H1 (cell line): ENCODE data around the gene AGXT2. TPM values are rescaled to one million over a fixed set of nuclear protein-coding genes. Genes with fewer than 3 reads are reported as not detected.

ENCODE experiments used
- CTCF ChIA-PET: fragments of 300-600 bp; sonication (Branson Sonifier 250); formaldehyde crosslinking; loops from one replicate; lab custom pipeline; 2021; ENCODE audit not compliant: partially characterized antibody; lab: Charles Lee
- POLR2A ChIA-PET: fragments of 300-600 bp; sonication (Branson Sonifier 250); formaldehyde crosslinking; loops from one replicate; lab custom pipeline; 2021; ENCODE audit warnings: inconsistent platforms; ENCODE audit not compliant: partially characterized antibody; lab: Charles Lee
- DNase-seq, 2 experiments: peaks; one replicate each; pipeline versions ENCODE4 v3.0.0 to v3.0.0-alpha.2; 2010 to 2022; ENCODE audit warnings: low spot score in 2 of 2, low read depth in 1 of 2, mixed read lengths in 1 of 2
- FAIRE-seq: peaks from 2 replicates; lab custom pipeline; 2011; peaks lifted over from hg19 to GRCh38; lab: Jason Lieb, UNC
- H2AFZ ChIP-seq: 2 replicates; pipeline ENCODE4 v1.8.1; 2012; ENCODE audit warnings: low read length, inconsistent platforms
- H2AK5ac ChIP-seq: 2 replicates; pipeline ENCODE4 v1.6.1; 2013; ENCODE audit warnings: low read depth, low read length
- H2BK120ac ChIP-seq: replicated peaks from 2 replicates; pipeline ENCODE3; 2013; ENCODE audit warnings: low read depth, low read length, inconsistent platforms
- H2BK12ac ChIP-seq: 2 replicates; pipeline ENCODE4 v1.6.1; 2013; ENCODE audit warnings: low read depth, low read length
- H2BK15ac ChIP-seq: 2 replicates; pipeline ENCODE4 v1.6.1; 2013; ENCODE audit warnings: low read length
- H2BK20ac ChIP-seq: 2 replicates; pipeline ENCODE4 v1.6.1; 2013; ENCODE audit warnings: low read length
- H2BK5ac ChIP-seq: 2 replicates; pipeline ENCODE4 v1.6.1; 2013; ENCODE audit warnings: low read depth, low read length
- H3K14ac ChIP-seq: 2 replicates; pipeline ENCODE4 v1.6.1; 2013; ENCODE audit warnings: inconsistent platforms; ENCODE audit not compliant: insufficient read length
- H3K18ac ChIP-seq: 2 replicates; pipeline ENCODE4 v1.6.1; 2013; ENCODE audit warnings: low read length; ENCODE audit errors: extremely low read depth
- H3K23ac ChIP-seq: 2 replicates; pipeline ENCODE4 v1.6.1; 2013; ENCODE audit warnings: inconsistent platforms; ENCODE audit not compliant: insufficient read length
- H3K23me2 ChIP-seq: 2 replicates; pipeline ENCODE4 v1.6.1; 2013; ENCODE audit warnings: low read depth, low read length
- H3K27ac ChIP-seq: 2 replicates; pipeline ENCODE4 v1.6.1; 2011; ENCODE audit warnings: low read depth, low read length, inconsistent platforms
- H3K27me3 ChIP-seq, 4 experiments: replicated peaks in 1 of 4; 1 replicate in 1 of 4; 2 replicates in 3 of 4; pipeline versions ENCODE4 v1.6.1 to v1.8.1; 2011 to 2013; ENCODE audit warnings: low read length in 3 of 4, mild to moderate bottlenecking in 3 of 4, inconsistent platforms in 2 of 4, mixed read lengths in 2 of 4, moderate library complexity in 1 of 4; ENCODE audit not compliant: control insufficient read depth in 3 of 4, insufficient read depth in 3 of 4; ENCODE audit errors: extremely low read depth in 1 of 4
- H3K36me3 ChIP-seq, 4 experiments: 2 replicates each; pipeline versions ENCODE4 v1.6.1 to v1.8.1; 2011 to 2013; ENCODE audit warnings: mild to moderate bottlenecking in 4 of 4, low read length in 3 of 4, moderate library complexity in 2 of 4, control low read depth in 1 of 4, inconsistent platforms in 1 of 4; ENCODE audit not compliant: insufficient read depth in 4 of 4, control insufficient read depth in 2 of 4
- H3K4ac ChIP-seq: replicated peaks from 2 replicates; pipeline ENCODE3; 2013; ENCODE audit warnings: low read length, low read depth, mixed read lengths, inconsistent platforms; ENCODE audit not compliant: insufficient read length
- H3K4me1 ChIP-seq, 4 experiments: replicated peaks in 1 of 4; 1 replicate in 1 of 4; 2 replicates in 3 of 4; pipeline versions ENCODE4 v1.6.1 to v1.8.1; 2011 to 2013; ENCODE audit warnings: low read length in 3 of 4, inconsistent platforms in 2 of 4, mixed read lengths in 1 of 4; ENCODE audit not compliant: insufficient read depth in 4 of 4, control insufficient read depth in 3 of 4
- H3K4me2 ChIP-seq, 2 experiments: 2 replicates each; pipeline versions ENCODE4 v1.6.1 to v1.8.1; 2011 to 2013; ENCODE audit warnings: low read depth in 2 of 2, low read length in 2 of 2, control low read depth in 1 of 2, inconsistent platforms in 1 of 2, mild to moderate bottlenecking in 1 of 2; ENCODE audit not compliant: insufficient read depth in 1 of 2
- H3K4me3 ChIP-seq, 4 experiments: fragments of 200-600, 300-600 bp in 1 of 4; sonication (generic), shearing (Covaris generic), sonication (Bioruptor Twin) in 1 of 4; 2 replicates each; pipeline versions ENCODE4 v1.5.1 to v1.8.1; 2011 to 2016; ENCODE audit warnings: low read length in 4 of 4, low read depth in 3 of 4, control low read depth in 2 of 4, inconsistent platforms in 2 of 4, mild to moderate bottlenecking in 2 of 4, mixed read lengths in 1 of 4, moderate library complexity in 1 of 4; ENCODE audit not compliant: insufficient read depth in 2 of 4; ENCODE audit errors: extremely low read depth in 1 of 4
- H3K56ac ChIP-seq: replicated peaks from 2 replicates; pipeline ENCODE3; 2013; ENCODE audit warnings: low read depth, mild to moderate bottlenecking, mixed read lengths, low read length, inconsistent platforms; ENCODE audit not compliant: insufficient read length
- H3K79me1 ChIP-seq: 2 replicates; pipeline ENCODE4 v1.6.1; 2013; ENCODE audit warnings: low read depth, low read length, control low read depth
- H3K79me2 ChIP-seq, 2 experiments: 2 replicates each; pipeline versions ENCODE4 v1.6.1 to v1.8.1; 2012 to 2013; ENCODE audit warnings: low read length in 2 of 2, mild to moderate bottlenecking in 2 of 2, inconsistent platforms in 1 of 2; ENCODE audit not compliant: insufficient read depth in 2 of 2, control insufficient read depth in 1 of 2
- H3K9ac ChIP-seq, 4 experiments: replicated peaks in 1 of 4; 1 replicate in 1 of 4; 2 replicates in 3 of 4; pipeline versions ENCODE4 v1.6.1 to v1.8.1; 2011 to 2013; ENCODE audit warnings: low read depth in 3 of 4, low read length in 3 of 4, control low read depth in 2 of 4, mild to moderate bottlenecking in 2 of 4, moderate library complexity in 2 of 4, inconsistent platforms in 1 of 4; ENCODE audit errors: extremely low read depth in 1 of 4
- H3K9me3 ChIP-seq, 2 experiments: 2 replicates each; pipeline versions ENCODE4 v1.6.1 to v1.8.1; 2012 to 2013; ENCODE audit warnings: mild to moderate bottlenecking in 2 of 2, moderate library complexity in 2 of 2, control low read depth in 1 of 2, inconsistent platforms in 1 of 2, low read depth in 1 of 2, low read length in 1 of 2, mixed read lengths in 1 of 2; ENCODE audit not compliant: insufficient read depth in 2 of 2
- H4K20me1 ChIP-seq, 2 experiments: replicated peaks in 1 of 2; 2 replicates each; pipeline versions ENCODE3 to v1.8.1; 2011 to 2013; ENCODE audit warnings: inconsistent platforms in 2 of 2, low read length in 2 of 2, mild to moderate bottlenecking in 1 of 2; ENCODE audit not compliant: insufficient read depth in 2 of 2, control insufficient read depth in 1 of 2
- H4K5ac ChIP-seq: 2 replicates; pipeline ENCODE4 v1.6.1; 2013; ENCODE audit warnings: low read length, low read depth, mixed read lengths, inconsistent platforms; ENCODE audit not compliant: insufficient read length
- H4K8ac ChIP-seq: 2 replicates; pipeline ENCODE4 v1.8.0; 2013; ENCODE audit warnings: mild to moderate bottlenecking, moderate library complexity, low read length, inconsistent platforms; ENCODE audit not compliant: insufficient read depth; ENCODE audit errors: extremely low read depth
- H4K91ac ChIP-seq: replicated peaks from 2 replicates; pipeline ENCODE3; 2013; ENCODE audit warnings: low read length, mixed read lengths, inconsistent platforms; ENCODE audit not compliant: insufficient read length
- FOSL1 ChIP-seq: IDR thresholded peaks from 2 replicates; pipeline ENCODE4 v1.6.1; 2011; ENCODE audit warnings: mild to moderate bottlenecking, low read depth, low read length, moderate library complexity; ENCODE audit not compliant: insufficient read depth
- GABPA ChIP-seq: IDR thresholded peaks from 2 replicates; pipeline ENCODE4 v1.6.1; 2011; ENCODE audit warnings: mild to moderate bottlenecking, low read length, moderate library complexity, borderline replicate concordance; ENCODE audit not compliant: insufficient read depth
- KDM1A ChIP-seq: fragments of 200-600, 300-600 bp; sonication (generic); IDR thresholded peaks from 2 replicates; pipeline ENCODE4 v1.7.1; 2016; ENCODE audit warnings: mild to moderate bottlenecking, low read length, borderline replicate concordance
- PHF8 ChIP-seq: fragments of 200-600 bp; sonication (generic); conservative IDR thresholded peaks from 2 replicates; pipeline ENCODE4 v1.7.1; 2012; ENCODE audit warnings: low read depth, mild to moderate bottlenecking, inconsistent platforms, low read length, moderate library complexity
- RAD21 ChIP-seq, 2 experiments: IDR thresholded peaks in 1 of 2; conservative IDR thresholded peaks in 1 of 2; 2 replicates each; pipeline ENCODE4 v1.6.1; 2011; ENCODE audit warnings: low read depth in 2 of 2, low read length in 2 of 2, improper control_type of control experiment in 1 of 2, inconsistent platforms in 1 of 2, mild to moderate bottlenecking in 1 of 2, moderate library complexity in 1 of 2
- RXRA ChIP-seq: IDR thresholded peaks from 2 replicates; pipeline ENCODE4 v1.6.1; 2011; ENCODE audit warnings: low read depth, mild to moderate bottlenecking, low read length, moderate library complexity; ENCODE audit not compliant: insufficient read depth
- SAP30 ChIP-seq: fragments of 300-600 bp; sonication (generic); IDR thresholded peaks from 2 replicates; pipeline ENCODE4 v1.7.1; 2012; ENCODE audit warnings: low read length, moderate library complexity, mild to moderate bottlenecking, inconsistent platforms; ENCODE audit not compliant: insufficient read depth, insufficient replicate concordance
- SIX5 ChIP-seq: IDR thresholded peaks from 2 replicates; pipeline ENCODE4 v1.6.1; 2011; ENCODE audit warnings: mild to moderate bottlenecking, low read depth, low read length
- SP1 ChIP-seq: IDR thresholded peaks from 2 replicates; pipeline ENCODE4 v1.6.1; 2011; ENCODE audit warnings: low read depth, low read length
- SP2 ChIP-seq: IDR thresholded peaks from 2 replicates; pipeline ENCODE4 v1.6.1; 2012; ENCODE audit warnings: mild to moderate bottlenecking, low read length, inconsistent platforms
- SUZ12 ChIP-seq: fragments of 200-600 bp; sonication (generic); IDR thresholded peaks from 2 replicates; pipeline ENCODE4 v1.6.1; 2012; ENCODE audit warnings: mild to moderate bottlenecking, inconsistent platforms, low read length, moderate library complexity, mixed read lengths
- ZNF274 ChIP-seq: IDR thresholded peaks from 2 replicates; pipeline ENCODE4 v1.7.0; 2012; ENCODE audit warnings: low read length, borderline replicate concordance; ENCODE audit errors: extremely low read depth
- WGBS, 2 experiments: shearing (Covaris generic) in 1 of 2; methylation state at CpG; one replicate each; pipeline versions ENCODE4 v1.1.6 to v1.1.7; 2013 to 2015; ENCODE audit warnings: low lambda C conversion rate in 2 of 2, mixed read lengths in 2 of 2, inconsistent platforms in 1 of 2, low coverage in 1 of 2, missing lambda C conversion rate in 1 of 2; ENCODE audit not compliant: insufficient replicate concordance in 2 of 2, insufficient coverage in 1 of 2, insufficient read length in 1 of 2; ENCODE audit errors: extremely low coverage in 1 of 2, missing lambda C conversion rate in 1 of 2; 5-methylcytosine and 5-hydroxymethylcytosine counted together
- polyA plus RNA-seq, 7 experiments: library from polyadenylated mRNA; depleted of rRNA in 3 of 7; stranded (reverse) in 5 of 7; unstranded in 2 of 7; fragments of >200 nt in 5 of 7; fragments of 200-250 nt in 2 of 7; gene quantifications; 1 replicate in 5 of 7; 2 replicates in 1 of 7; 4 replicates in 1 of 7; pipeline versions ENCODE4 v1.2.1 to v1.2.3, GENCODE V29; 2011 to 2013; ENCODE audit warnings: missing spikeins in 2 of 7, mixed read lengths in 2 of 7
- total RNA-seq: library from RNA; stranded (reverse); fragmentation: NEBNext Ultra II Directional; extraction: Animal tissue kit (Norgen Biotek cat#: 25700); gene quantifications from 2 replicates; pipeline ENCODE4 v1.2.1, GENCODE V29; 2021

AGXT2 gene
- total and polyA plus RNA-seq, 2 of the 8 experiments (the other 6 are each of a cell fraction or from before 2014, with no cell fraction given) = not detected

GRCh38 chr5:34977934-34978613 lies 69.7 kb downstream of the AGXT2 start:
- H3K4me2 ChIP-seq = no peak overlapping the region
- H3K79me1 ChIP-seq = no peaks in the 10 kb centered on the region
- FAIRE-seq (no peak), DNase-seq (no peak)
- H3K14ac ChIP-seq = no peak overlapping the region
- no peak overlapping the region for H3K23ac ChIP-seq
- no peak overlapping the region for H4K8ac ChIP-seq
- H3K56ac ChIP-seq = no peak overlapping the region
- H2BK120ac ChIP-seq = no peak overlapping the region
- 45% methylated on average over 2 of the region's 2 CpGs; no CpG with 5 or more reads in 1 of the 2 experiments for WGBS, 2 experiments
- no peaks in the 10 kb centered on the region for H3K27me3 ChIP-seq
- no peaks in the 10 kb centered on the region for H3K36me3 ChIP-seq
- H3K4me3 ChIP-seq = no peak overlapping the region
- H3K79me2 ChIP-seq = no peaks in the 10 kb centered on the region
- H3K9ac ChIP-seq = no peak overlapping the region
- no peaks in the 10 kb centered on the region for H3K23me2 ChIP-seq
- H2BK5ac ChIP-seq = no peak overlapping the region
- no peak overlapping the region for H4K5ac ChIP-seq
- no peak overlapping the region for H4K91ac ChIP-seq
- no peak overlapping the region for H2AK5ac ChIP-seq
- 0 out of 4 replicates have a peak, but pooled peaks cover 0 to 6% of the 10 kb centered on the region in 2 experiments for H3K9me3 ChIP-seq
- no peak overlapping the region for H2BK12ac ChIP-seq
- H2BK15ac ChIP-seq = no peak overlapping the region
- H2BK20ac ChIP-seq = no peak overlapping the region
- ChIA-PET POLR2A (interaction anchor here (0.6 to 1.3 kb wide), 2 partner anchors 9 to 61 kb away, joined by 3 read pairs; no protein-coding TSS in a partner anchor), CTCF (interaction anchor here (0.6 to 1.2 kb wide), 2 partner anchors 20 to 30 kb away, joined by 3 read pairs; no protein-coding TSS in a partner anchor)
- H3K4ac ChIP-seq = no peak overlapping the region
- no peak overlapping the region for H3K18ac ChIP-seq
- no peak overlapping the region for H3K27ac ChIP-seq
- H2AFZ ChIP-seq = no peak overlapping the region
- H4K20me1 ChIP-seq = no peaks in the 10 kb centered on the region
- peaks cover 0 to 3% (median 0%) of the 10 kb centered on the region in 4 experiments; a peak in 2 of 7 replicates for H3K4me1 ChIP-seq
- TF ChIP-seq SP1 = no peak
- TF ChIP-seq SIX5 = no peak
- no peak for TF ChIP-seq SAP30
- no peak for TF ChIP-seq FOSL1
- TF ChIP-seq GABPA = no peak
- TF ChIP-seq KDM1A = no peak
- no peak for TF ChIP-seq RAD21 (IDR thresholded peaks at IDR 0.05 in 1 of 2, conservative IDR thresholded peaks at IDR 0.05 in 1 of 2; ENCODE audit: low read depth in 2 of 2, low read length in 2 of 2)
- no peak for TF ChIP-seq SP2
- no peak for TF ChIP-seq RXRA
- TF ChIP-seq SUZ12 = no peak
- TF ChIP-seq PHF8 = no peak
- TF ChIP-seq ZNF274 = no peak
